ENCODE results near the gene TMEM117.
A peak's percentile ranks its signal among the peaks of the same experiment; 100 is the strongest.

The TMEM117 gene

GRCh38 chr12:44098786-44099185 is 262.9 kb downstream of the TMEM117 start:
- no peaks in the 10 kb centered on the region for H3K27me3 Mint-ChIP-seq
- H3K9me3 Mint-ChIP-seq: peaks cover 8 to 19% of the 10 kb centered on the region in 2 donors
- H3K4me1 Mint-ChIP-seq: no peaks in the 10 kb centered on the region
- ATAC-seq (no peak), DNase-seq (no peak)
- no peak overlapping the region for H3K27ac Mint-ChIP-seq
- H3K4me3 Mint-ChIP-seq: no peak overlapping the region

GRCh38 chr12:44099486-44099885 is 263.6 kb downstream of the TMEM117 start:
- H3K27ac Mint-ChIP-seq: no peak overlapping the region
- no peaks in the 10 kb centered on the region for H3K4me1 Mint-ChIP-seq
- H3K27me3 Mint-ChIP-seq: no peaks in the 10 kb centered on the region
- H3K4me3 Mint-ChIP-seq: no peak overlapping the region
- DNase-seq: no peak
- no peak for ATAC-seq
- H3K9me3 Mint-ChIP-seq: peaks cover 8 to 13% of the 10 kb centered on the region in 2 donors

GRCh38 chr12:44100264-44100663 is 264.4 kb downstream of the TMEM117 start:
- Mint-ChIP-seq H3K9me3 (peaks cover 8 to 9% of the 10 kb centered on the region in 2 donors), H3K4me3 (no peak overlapping the region), H3K27ac (no peak overlapping the region), H3K27me3 (no peaks in the 10 kb centered on the region), H3K4me1 (no peaks in the 10 kb centered on the region)
- no peak for DNase-seq
- no peak for ATAC-seq

- Mint-ChIP-seq H3K4me1 (no peaks in the 10 kb centered on the region), H3K9me3 (peaks cover 6 to 8% of the 10 kb centered on the region in 2 donors)
- DNase-seq: no peak
Observed at GRCh38 chr12:44101475-44101874, 265.6 kb downstream of the TMEM117 start.

GRCh38 chr12:44114906-44115305 is 279.0 kb downstream of the TMEM117 start:
- Mint-ChIP-seq H3K27ac (no peak overlapping the region), H3K4me1 (no peaks in the 10 kb centered on the region), H3K27me3 (no peaks in the 10 kb centered on the region), H3K4me3 (no peak overlapping the region), H3K9me3 (peaks cover 6 to 9% of the 10 kb centered on the region in 2 donors)
- DNase-seq (no peak), ATAC-seq (no peak)

More at GRCh38 chr12:44101475-44101874, 265.6 kb downstream of the TMEM117 start:
- peak overlapping the region in 1 of 2 donors; percentile 12 for H3K27ac Mint-ChIP-seq
- no peaks in the 10 kb centered on the region for H3K27me3 Mint-ChIP-seq
- no peak overlapping the region for H3K4me3 Mint-ChIP-seq
- ATAC-seq: no peak

GRCh38 chr12:44117337-44117736 is 281.5 kb downstream of the TMEM117 start:
- no peaks in the 10 kb centered on the region for H3K27me3 Mint-ChIP-seq
- no peak overlapping the region for H3K4me3 Mint-ChIP-seq
- no peaks in the 10 kb centered on the region for H3K4me1 Mint-ChIP-seq
- no peak for ATAC-seq
- H3K9me3 Mint-ChIP-seq: peaks cover 21 to 23% of the 10 kb centered on the region in 2 donors
- no peak for DNase-seq
- no peak overlapping the region for H3K27ac Mint-ChIP-seq

GRCh38 chr12:44118946-44119345 is 283.1 kb downstream of the TMEM117 start:
- DNase-seq (no peak), ATAC-seq (no peak)
- Mint-ChIP-seq H3K4me3 (no peak overlapping the region), H3K27ac (no peak overlapping the region), H3K27me3 (no peaks in the 10 kb centered on the region), H3K9me3 (peaks cover 33 to 35% of the 10 kb centered on the region in 2 donors), H3K4me1 (no peaks in the 10 kb centered on the region)

- H3K4me3 Mint-ChIP-seq: no peak overlapping the region
- H3K27ac Mint-ChIP-seq: no peak overlapping the region
- H3K9me3 Mint-ChIP-seq: peaks cover 18 to 19% of the 10 kb centered on the region in 2 donors
- no peaks in the 10 kb centered on the region for H3K27me3 Mint-ChIP-seq
- ATAC-seq (no peak), DNase-seq (no peak)
- H3K4me1 Mint-ChIP-seq: no peaks in the 10 kb centered on the region
Observed at GRCh38 chr12:44126806-44127205, 290.9 kb downstream of the TMEM117 start.

GRCh38 chr12:44127966-44128710 is 292.3 kb downstream of the TMEM117 start:
- no peaks in the 10 kb centered on the region for H3K27me3 Mint-ChIP-seq
- H3K4me1 Mint-ChIP-seq: no peaks in the 10 kb centered on the region
- ATAC-seq (no peak), DNase-seq (no peak)
- peak overlapping the region in 1 of 2 donors; percentile 28 for H3K27ac Mint-ChIP-seq
- H3K4me3 Mint-ChIP-seq: no peak overlapping the region
- peaks cover 11 to 12% of the 10 kb centered on the region in 2 donors for H3K9me3 Mint-ChIP-seq

- peaks cover 0 to 4% of the 10 kb centered on the region in 2 donors for H3K9me3 Mint-ChIP-seq
- H3K4me1 Mint-ChIP-seq: no peaks in the 10 kb centered on the region
- DNase-seq: no peak
- no peaks in the 10 kb centered on the region for H3K27me3 Mint-ChIP-seq
- no peak for ATAC-seq
- no peak overlapping the region for H3K4me3 Mint-ChIP-seq
- no peak overlapping the region for H3K27ac Mint-ChIP-seq
Observed at GRCh38 chr12:44143175-44143574, 307.3 kb downstream of the TMEM117 start.

- Mint-ChIP-seq H3K27ac (no peak overlapping the region), H3K4me3 (no peak overlapping the region), H3K4me1 (no peaks in the 10 kb centered on the region), H3K9me3 (no peaks in the 10 kb centered on the region), H3K27me3 (no peaks in the 10 kb centered on the region)
- DNase-seq (no peak), ATAC-seq (no peak)
Observed at GRCh38 chr12:44148936-44149335, 313.1 kb downstream of the TMEM117 start.

GRCh38 chr12:44154128-44154527 is 318.2 kb downstream of the TMEM117 start:
- H3K4me1 Mint-ChIP-seq: no peaks in the 10 kb centered on the region
- no peak overlapping the region for H3K27ac Mint-ChIP-seq
- no peak for ATAC-seq
- no peak for DNase-seq
- H3K4me3 Mint-ChIP-seq: no peak overlapping the region
- no peaks in the 10 kb centered on the region for H3K27me3 Mint-ChIP-seq
- no peaks in the 10 kb centered on the region for H3K9me3 Mint-ChIP-seq

- no peak overlapping the region for H3K4me3 Mint-ChIP-seq
- no peaks in the 10 kb centered on the region for H3K9me3 Mint-ChIP-seq
- ATAC-seq: no peak
- no peaks in the 10 kb centered on the region for H3K27me3 Mint-ChIP-seq
- no peak overlapping the region for H3K27ac Mint-ChIP-seq
- no peak for DNase-seq
- H3K4me1 Mint-ChIP-seq: no peaks in the 10 kb centered on the region
Observed at GRCh38 chr12:44155358-44155757, 319.5 kb downstream of the TMEM117 start.

- Mint-ChIP-seq H3K27me3 (no peaks in the 10 kb centered on the region), H3K9me3 (no peaks in the 10 kb centered on the region), H3K4me3 (no peak overlapping the region), H3K27ac (peak overlapping the region in 1 of 2 donors; percentile 31), H3K4me1 (no peaks in the 10 kb centered on the region)
- ATAC-seq: no peak
- no peak for DNase-seq
Observed at GRCh38 chr12:44157359-44157758, 321.5 kb downstream of the TMEM117 start.

- DNase-seq: no peak
- no peak for ATAC-seq
- Mint-ChIP-seq H3K4me3 (no peak overlapping the region), H3K27ac (no peak overlapping the region), H3K27me3 (no peaks in the 10 kb centered on the region), H3K9me3 (no peaks in the 10 kb centered on the region), H3K4me1 (no peaks in the 10 kb centered on the region)
Observed at GRCh38 chr12:44158746-44159145, 322.9 kb downstream of the TMEM117 start.

- H3K4me3 Mint-ChIP-seq: no peak overlapping the region
- ATAC-seq (no peak), DNase-seq (no peak)
- no peak overlapping the region for H3K27ac Mint-ChIP-seq
- no peaks in the 10 kb centered on the region for H3K4me1 Mint-ChIP-seq
- H3K27me3 Mint-ChIP-seq: no peaks in the 10 kb centered on the region
- no peaks in the 10 kb centered on the region for H3K9me3 Mint-ChIP-seq
Observed at GRCh38 chr12:44159216-44159615, 323.3 kb downstream of the TMEM117 start.

- Mint-ChIP-seq H3K4me1 (no peaks in the 10 kb centered on the region), H3K9me3 (no peaks in the 10 kb centered on the region), H3K27me3 (no peaks in the 10 kb centered on the region), H3K27ac (no peak overlapping the region), H3K4me3 (no peak overlapping the region)
- no peak for DNase-seq
- no peak for ATAC-seq
Observed at GRCh38 chr12:44159862-44160261, 324.0 kb downstream of the TMEM117 start.

All from stimulated activated naive CD8-positive, alpha-beta T cell treated with anti-CD3 and anti-CD28 coated beads, Interleukin-15, amount 100 ng/mL, for 72 hours (primary cell).